IPS DF 4.7 (cell line): ENCODE data around the gene FSHB.
"Not testable (repeated sequence)": the region's sequence is repeated elsewhere in the genome, so short reads cannot be mapped to it uniquely, and the experiment has no call there.

Experiments used
- DNase-seq: peaks from one replicate; pipeline ENCODE4 v3.0.0-alpha.2; 2013; ENCODE audit warnings: low spot score; ENCODE audit errors: extremely low read depth

The FSHB gene

DNA sequence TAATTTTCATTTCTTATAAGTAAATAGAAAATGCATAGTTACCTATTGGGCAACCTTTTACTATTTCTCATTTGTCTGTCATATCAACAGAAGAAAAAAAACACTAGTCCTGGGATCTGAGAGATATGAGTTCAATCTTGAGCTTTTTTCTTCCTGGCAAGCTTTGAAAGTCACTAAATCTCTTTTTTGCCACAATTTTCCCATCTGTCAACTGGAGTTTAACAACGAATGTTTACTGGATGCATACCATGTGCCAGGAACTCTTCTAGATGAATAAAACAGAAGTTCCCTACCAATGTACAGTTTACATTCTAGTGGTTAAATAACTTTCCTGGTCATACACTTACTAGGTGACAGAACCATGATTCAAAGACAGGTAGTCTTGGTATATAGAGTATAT, 31.0 kb downstream of the FSHB start:
- no peak for DNase-seq

DNA sequence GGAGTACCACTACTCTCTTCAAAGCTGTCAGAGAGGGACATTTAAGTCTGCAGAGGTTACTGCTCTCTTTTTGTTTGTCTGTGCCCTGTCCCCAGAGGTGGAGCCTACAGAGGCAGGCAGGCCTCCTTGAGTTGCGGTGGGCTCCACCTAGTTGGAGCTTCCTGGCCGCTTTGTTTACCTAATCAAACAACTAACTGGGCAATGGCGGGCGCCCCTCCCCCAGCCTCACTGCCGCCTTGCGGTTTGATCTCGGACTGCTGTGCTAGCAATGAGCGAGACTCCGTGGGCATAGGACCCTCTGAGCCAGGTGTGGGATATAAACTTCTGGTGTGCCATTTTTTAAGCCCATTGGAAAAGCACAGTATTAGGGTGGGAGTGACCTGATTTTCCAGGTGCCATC, 37.8 kb downstream of the FSHB start:
- DNase-seq, result not testable (repeated sequence)

DNA sequence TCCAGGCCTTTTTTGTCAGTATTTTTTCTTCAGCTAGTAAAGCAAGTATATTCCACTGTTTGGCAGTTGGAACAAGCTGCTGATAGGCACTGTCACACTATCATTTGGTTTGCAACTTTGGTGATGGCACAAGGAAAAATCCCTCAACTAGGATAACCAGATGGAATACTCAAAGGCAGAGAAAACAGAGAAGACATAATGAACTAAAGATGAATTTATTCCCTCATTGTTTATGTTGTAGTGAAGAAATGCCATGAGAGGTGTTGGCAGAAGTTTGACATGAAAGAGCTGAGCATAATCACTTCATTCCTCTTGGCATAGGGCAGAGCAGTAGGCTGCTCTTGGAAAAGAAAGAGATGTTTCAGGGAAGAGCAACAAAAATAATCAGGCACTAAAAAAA, 39.9 kb downstream of the FSHB start:
- no peak for DNase-seq

DNA sequence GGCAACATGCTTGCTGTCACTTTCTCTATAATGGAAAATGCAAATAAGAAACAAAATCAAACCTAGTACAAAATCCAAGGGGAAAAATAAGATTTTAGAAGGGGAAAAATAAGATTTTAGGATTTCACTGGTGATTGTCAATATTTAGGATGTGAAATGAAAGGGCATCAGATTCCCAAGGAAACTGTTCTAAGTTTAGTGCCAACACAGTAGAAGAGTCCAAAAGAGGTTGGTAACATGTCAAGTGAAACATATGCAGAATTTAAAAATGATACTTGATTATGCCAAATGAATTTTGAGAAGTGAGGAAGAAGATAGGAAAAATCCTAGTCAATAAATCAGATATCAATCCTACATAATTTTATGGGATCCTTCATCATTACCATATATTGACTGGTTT, 46.4 kb downstream of the FSHB start:
- DNase-seq, result no peak

DNA sequence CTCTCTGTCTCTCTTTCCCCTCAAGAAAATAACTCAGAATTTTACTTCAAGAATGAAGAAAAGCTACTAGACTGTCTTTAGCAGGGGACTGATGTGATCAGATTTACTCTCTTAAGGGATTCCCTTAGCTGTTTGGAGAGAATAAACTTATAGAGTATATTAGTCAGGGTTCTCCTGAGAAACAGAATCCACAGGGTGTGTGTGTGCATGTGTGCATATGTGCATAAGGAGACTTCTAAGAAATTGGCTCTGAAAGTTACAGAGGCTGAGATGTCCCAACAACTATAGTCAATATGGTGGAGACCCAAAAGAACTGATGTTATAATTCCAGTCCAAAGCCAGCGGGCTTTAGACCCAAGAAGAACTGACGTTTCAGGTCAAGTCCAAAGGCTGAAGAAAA, 49.0 kb downstream of the FSHB start:
- no peak for DNase-seq

DNA sequence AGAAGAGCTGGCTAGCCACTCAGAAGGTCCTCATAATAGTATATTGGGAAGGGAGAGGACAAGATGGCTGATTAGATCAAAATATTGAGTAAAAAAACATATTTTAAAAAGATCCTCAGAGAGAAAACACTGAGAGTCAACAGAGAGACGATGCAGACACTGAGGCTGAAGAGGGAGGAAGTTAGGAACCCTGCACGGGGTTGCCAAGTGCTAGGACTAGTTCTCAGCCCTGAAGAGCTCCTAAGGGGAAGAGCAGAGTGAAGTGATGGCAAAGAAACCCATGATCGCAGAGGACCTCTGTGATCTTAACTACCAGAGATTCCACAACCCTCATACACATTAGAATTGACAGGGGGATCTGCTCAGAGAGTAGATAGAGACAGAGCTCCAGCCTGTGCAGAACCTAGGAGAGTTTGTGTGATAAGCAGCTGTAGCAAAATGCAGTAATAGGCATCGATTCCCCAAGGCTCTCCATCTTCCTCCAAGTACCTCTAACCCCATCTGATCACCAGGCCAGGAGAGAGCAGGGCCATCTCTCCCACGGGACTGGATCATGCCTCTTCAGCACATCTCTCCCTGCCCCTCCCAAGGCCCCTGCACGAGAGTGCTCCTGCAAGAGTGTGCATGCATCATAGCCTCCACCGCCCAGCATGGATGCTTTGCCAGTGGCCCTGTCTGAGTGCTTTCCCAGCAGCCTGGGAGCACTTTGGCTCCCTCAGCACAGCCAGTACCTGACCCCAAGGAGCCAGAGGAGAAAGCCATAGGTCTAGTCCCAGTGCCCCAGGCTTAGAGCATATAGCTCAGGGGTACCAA, 50.9 kb downstream of the FSHB start:
- DNase-seq, result no peak

DNA sequence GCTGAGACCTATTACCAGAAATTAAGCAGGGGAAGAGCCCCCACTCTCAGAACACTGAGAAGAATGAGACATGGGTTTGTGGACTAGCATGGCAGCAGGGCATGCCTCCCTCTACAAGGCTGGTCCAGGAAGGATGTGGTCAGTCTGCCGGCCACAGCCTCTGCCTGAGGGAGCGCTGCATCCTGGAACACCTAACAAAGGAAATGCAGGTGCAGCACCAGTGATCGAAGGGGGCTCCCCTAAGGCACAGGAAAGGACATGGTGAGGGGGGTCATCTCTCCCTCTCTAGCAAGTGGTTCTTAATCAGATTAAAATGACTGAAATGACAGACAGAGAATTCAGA, 51.4 kb downstream of the FSHB start:
- DNase-seq, result no peak
